Keratinocyte (primary cell): Measurements from ENCODE around the gene MFSD1.

ENCODE experiments used
- CTCF ChIP-seq, 3 experiments: IDR thresholded peaks in 1 of 3; conservative IDR thresholded peaks in 1 of 3; optimal IDR thresholded peaks in 1 of 3; 2 replicates in 2 of 3; 3 replicates in 1 of 3; pipeline versions ENCODE3 to v1.5.1; 2011; ENCODE audit warnings: low read length in 3 of 3, mild to moderate bottlenecking in 3 of 3, moderate library complexity in 2 of 3, control low read depth in 1 of 3, inconsistent platforms in 1 of 3; ENCODE audit not compliant: insufficient read depth in 2 of 3; ENCODE audit errors: extremely low read depth in 1 of 3
- EZH2 ChIP-seq: IDR thresholded peaks from one replicate; pipeline ENCODE4 v1.6.1; 2012; ENCODE audit warnings: inconsistent platforms, mild to moderate bottlenecking, low read length, moderate library complexity

- no peak for TF ChIP-seq CTCF (optimal IDR thresholded peaks at IDR 0.05 in 1 of 3, IDR thresholded peaks at IDR 0.05 in 1 of 3, conservative IDR thresholded peaks at IDR 0.05 in 1 of 3; ENCODE audit: extremely low read depth in 1 of 3, insufficient read depth in 2 of 3, low read length in 3 of 3)
- TF ChIP-seq EZH2, result no peak
These were observed 34.5 kb downstream of the MFSD1 start for GRCh38 chr3:158836312-158836711.
